Astrocyte of the hippocampus (primary cell): ENCODE measurements around the gene USF2.

Source experiments
- DNase-seq: peaks from one replicate; pipeline ENCODE4 v3.0.0; 2011; ENCODE audit warnings: low read depth, low spot score

The USF2 gene

GRCh38 chr19:35265900-35266519 lies 2.8 kb upstream of the USF2 start:
- DNase-seq, result no peak

- DNase-seq, result peak; percentile 44
Measured at GRCh38 chr19:35266520-35267352, 2.0 kb upstream of the USF2 start.

- peak; percentile 66 for DNase-seq
Measured at GRCh38 chr19:35267353-35267817, 1.4 kb upstream of the USF2 start.

GRCh38 chr19:35267818-35268535 lies 785 bp upstream of the USF2 start:
- peak; percentile 93 for DNase-seq

- DNase-seq, result peak; percentile 92
Measured at GRCh38 chr19:35269438-35270117, 816 bp downstream of the USF2 start.

- DNase-seq, result no peak
Measured at GRCh38 chr19:35270381-35270811, 1.6 kb downstream of the USF2 start.

- DNase-seq, result no peak
Measured at GRCh38 chr19:35271546-35271945, 2.8 kb downstream of the USF2 start.

GRCh38 chr19:35272122-35272719 lies 3.5 kb downstream of the USF2 start:
- DNase-seq, result no peak

GRCh38 chr19:35272954-35273649 lies 4.3 kb downstream of the USF2 start:
- no peak for DNase-seq

GRCh38 chr19:35273686-35274259 lies 5.0 kb downstream of the USF2 start:
- DNase-seq, result no peak

GRCh38 chr19:35274323-35274722 lies 5.6 kb downstream of the USF2 start:
- DNase-seq, result no peak

- no peak for DNase-seq
Measured at GRCh38 chr19:35276706-35277281, 8.0 kb downstream of the USF2 start.

- no peak for DNase-seq
Measured at GRCh38 chr19:35278578-35279284, 10.0 kb downstream of the USF2 start.

GRCh38 chr19:35279374-35279773 lies 10.6 kb downstream of the USF2 start:
- no peak for DNase-seq

- DNase-seq, result no peak
Measured at GRCh38 chr19:35279985-35280821, 11.4 kb downstream of the USF2 start.

GRCh38 chr19:35281303-35281702 lies 12.5 kb downstream of the USF2 start:
- DNase-seq, result no peak

- no peak for DNase-seq
Measured at GRCh38 chr19:35284153-35285094, 15.7 kb downstream of the USF2 start.
